GM06990 (cell line): Measurements from ENCODE around the gene PALD1.

Source experiments
- DNase-seq: peaks from one replicate; pipeline ENCODE4 v3.0.0-alpha.2; 2011; ENCODE audit not compliant: insufficient read length; ENCODE audit errors: extremely low read depth
- H3K27me3 ChIP-seq: replicated peaks from 2 replicates; pipeline ENCODE4 v1.6.0; 2011; ENCODE audit warnings: low read length; ENCODE audit not compliant: control insufficient read depth, insufficient read depth
- H3K36me3 ChIP-seq: 2 replicates; pipeline ENCODE4 v1.5.1; 2011; ENCODE audit warnings: low read length; ENCODE audit not compliant: control insufficient read depth, insufficient read depth
- H3K4me3 ChIP-seq: replicated peaks from 2 replicates; pipeline ENCODE4 v1.5.1; 2011; ENCODE audit warnings: low read depth, mild to moderate bottlenecking, control low read depth, low read length
- CTCF ChIP-seq: IDR thresholded peaks from 2 replicates; pipeline ENCODE4 v1.5.1; 2011; ENCODE audit warnings: low read length, control low read depth, mild to moderate bottlenecking, inconsistent platforms; ENCODE audit not compliant: insufficient read depth, poor library complexity, severe bottlenecking

Gene PALD1

GRCh38 chr10:70435241-70436085 is 43.1 kb upstream of the PALD1 start:
- no peak for TF ChIP-seq CTCF
- no peaks in the 10 kb centered on the region for H3K36me3 ChIP-seq
- no peak for DNase-seq
- H3K27me3 ChIP-seq = no peaks in the 10 kb centered on the region; the same call in 1 of the 2 replicates
- H3K4me3 ChIP-seq = no peak overlapping the region

- DNase-seq = no peak
- Histone ChIP-seq H3K27me3 (no peaks in the 10 kb centered on the region; the same call in 1 of the 2 replicates), H3K36me3 (no peaks in the 10 kb centered on the region), H3K4me3 (no peak overlapping the region)
- TF ChIP-seq CTCF = no peak
Measured at GRCh38 chr10:70437721-70438120, 40.8 kb upstream of the PALD1 start.

- no peak overlapping the region for H3K4me3 ChIP-seq
- TF ChIP-seq CTCF = no peak
- DNase-seq = no peak
- no peaks in the 10 kb centered on the region; the same call in none of the 2 replicates for H3K27me3 ChIP-seq
- no peaks in the 10 kb centered on the region for H3K36me3 ChIP-seq
Measured at GRCh38 chr10:70440296-70441160, 38.0 kb upstream of the PALD1 start.

- Histone ChIP-seq H3K4me3 (no peak within 1 kb of the TSS), H3K27me3 (no peaks in the 10 kb centered on the region; the same call in none of the 2 replicates), H3K36me3 (no peaks in the 10 kb centered on the region)
- TF ChIP-seq CTCF = no peak
- DNase-seq = no peak
Measured at GRCh38 chr10:70441161-70441894, 37.2 kb upstream of the PALD1 start, which contains the start of gene NODAL. TSS of gene NODAL (minus strand) at chr10:70441681. CDS start at chr10:70441667, 14 bp downstream.

GRCh38 chr10:70441895-70442309 is 36.7 kb upstream of the PALD1 start:
- Histone ChIP-seq H3K27me3 (no peaks in the 10 kb centered on the region; the same call in none of the 2 replicates), H3K36me3 (no peaks in the 10 kb centered on the region), H3K4me3 (no peak overlapping the region)
- no peak for DNase-seq
- TF ChIP-seq CTCF = no peak
